ENCODE measurements around the gene CTH.
"Not testable (repeated sequence)": the region's sequence is repeated elsewhere in the genome, so short reads cannot be mapped to it uniquely, and the experiment has no call there.

DNA sequence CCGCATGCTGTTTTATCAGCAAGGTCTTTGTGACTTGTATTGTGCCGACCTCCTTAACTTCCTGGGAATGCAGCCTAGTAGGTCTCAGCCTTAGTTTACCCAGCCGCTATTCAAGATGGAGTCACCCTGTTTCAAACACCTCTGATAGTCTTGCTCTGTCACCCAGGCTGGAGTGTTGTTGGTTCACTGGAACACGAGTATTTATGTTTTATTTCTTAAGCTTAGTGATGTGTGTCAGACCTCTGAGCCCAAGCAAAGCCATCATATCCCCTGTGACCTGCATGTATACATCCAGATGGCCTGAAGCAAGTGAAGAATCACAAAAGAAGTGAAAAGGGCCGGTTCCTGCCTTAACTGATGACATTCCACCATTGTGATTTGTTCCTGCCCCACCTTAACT is 43.7 kb upstream of the CTH start:
- not testable (repeated sequence) for TF ChIP-seq CTCF (conservative IDR thresholded peaks at IDR 0.05; ENCODE audit: low read depth in 2 of 2); JUNB (IDR thresholded peaks at IDR 0.05; ENCODE audit: unreplicated experiment); POLR2AphosphoS5 (IDR thresholded peaks at IDR 0.05; ENCODE audit: low read depth); REST (IDR thresholded peaks at IDR 0.05; ENCODE audit: unreplicated experiment); NANOG (IDR thresholded peaks at IDR 0.05; ENCODE audit: borderline replicate concordance); EZH2phosphoT487 (IDR thresholded peaks at IDR 0.05; ENCODE audit: unreplicated experiment); CREB1 (CRISPR knock-in tag; IDR thresholded peaks at IDR 0.05; ENCODE audit: low read depth); EZH2 (IDR thresholded peaks at IDR 0.05; ENCODE audit: low read depth, unreplicated experiment); ZNF114 (CRISPR knock-in tag; IDR thresholded peaks at IDR 0.05); ZNF331 (CRISPR knock-in tag; IDR thresholded peaks at IDR 0.05; ENCODE audit: low read depth); STAT1 (IDR thresholded peaks at IDR 0.05; ENCODE audit: unreplicated experiment)
- TF ChIP-seq, protein P1, sequence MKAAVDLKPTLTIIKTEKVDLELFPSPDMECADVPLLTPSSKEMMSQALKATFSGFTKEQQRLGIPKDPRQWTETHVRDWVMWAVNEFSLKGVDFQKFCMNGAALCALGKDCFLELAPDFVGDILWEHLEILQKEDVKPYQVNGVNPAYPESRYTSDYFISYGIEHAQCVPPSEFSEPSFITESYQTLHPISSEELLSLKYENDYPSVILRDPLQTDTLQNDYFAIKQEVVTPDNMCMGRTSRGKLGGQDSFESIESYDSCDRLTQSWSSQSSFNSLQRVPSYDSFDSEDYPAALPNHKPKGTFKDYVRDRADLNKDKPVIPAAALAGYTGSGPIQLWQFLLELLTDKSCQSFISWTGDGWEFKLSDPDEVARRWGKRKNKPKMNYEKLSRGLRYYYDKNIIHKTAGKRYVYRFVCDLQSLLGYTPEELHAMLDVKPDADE (IDR thresholded peaks at IDR 0.05) = not testable (repeated sequence)
- TF ChIP-seq, protein P2, sequence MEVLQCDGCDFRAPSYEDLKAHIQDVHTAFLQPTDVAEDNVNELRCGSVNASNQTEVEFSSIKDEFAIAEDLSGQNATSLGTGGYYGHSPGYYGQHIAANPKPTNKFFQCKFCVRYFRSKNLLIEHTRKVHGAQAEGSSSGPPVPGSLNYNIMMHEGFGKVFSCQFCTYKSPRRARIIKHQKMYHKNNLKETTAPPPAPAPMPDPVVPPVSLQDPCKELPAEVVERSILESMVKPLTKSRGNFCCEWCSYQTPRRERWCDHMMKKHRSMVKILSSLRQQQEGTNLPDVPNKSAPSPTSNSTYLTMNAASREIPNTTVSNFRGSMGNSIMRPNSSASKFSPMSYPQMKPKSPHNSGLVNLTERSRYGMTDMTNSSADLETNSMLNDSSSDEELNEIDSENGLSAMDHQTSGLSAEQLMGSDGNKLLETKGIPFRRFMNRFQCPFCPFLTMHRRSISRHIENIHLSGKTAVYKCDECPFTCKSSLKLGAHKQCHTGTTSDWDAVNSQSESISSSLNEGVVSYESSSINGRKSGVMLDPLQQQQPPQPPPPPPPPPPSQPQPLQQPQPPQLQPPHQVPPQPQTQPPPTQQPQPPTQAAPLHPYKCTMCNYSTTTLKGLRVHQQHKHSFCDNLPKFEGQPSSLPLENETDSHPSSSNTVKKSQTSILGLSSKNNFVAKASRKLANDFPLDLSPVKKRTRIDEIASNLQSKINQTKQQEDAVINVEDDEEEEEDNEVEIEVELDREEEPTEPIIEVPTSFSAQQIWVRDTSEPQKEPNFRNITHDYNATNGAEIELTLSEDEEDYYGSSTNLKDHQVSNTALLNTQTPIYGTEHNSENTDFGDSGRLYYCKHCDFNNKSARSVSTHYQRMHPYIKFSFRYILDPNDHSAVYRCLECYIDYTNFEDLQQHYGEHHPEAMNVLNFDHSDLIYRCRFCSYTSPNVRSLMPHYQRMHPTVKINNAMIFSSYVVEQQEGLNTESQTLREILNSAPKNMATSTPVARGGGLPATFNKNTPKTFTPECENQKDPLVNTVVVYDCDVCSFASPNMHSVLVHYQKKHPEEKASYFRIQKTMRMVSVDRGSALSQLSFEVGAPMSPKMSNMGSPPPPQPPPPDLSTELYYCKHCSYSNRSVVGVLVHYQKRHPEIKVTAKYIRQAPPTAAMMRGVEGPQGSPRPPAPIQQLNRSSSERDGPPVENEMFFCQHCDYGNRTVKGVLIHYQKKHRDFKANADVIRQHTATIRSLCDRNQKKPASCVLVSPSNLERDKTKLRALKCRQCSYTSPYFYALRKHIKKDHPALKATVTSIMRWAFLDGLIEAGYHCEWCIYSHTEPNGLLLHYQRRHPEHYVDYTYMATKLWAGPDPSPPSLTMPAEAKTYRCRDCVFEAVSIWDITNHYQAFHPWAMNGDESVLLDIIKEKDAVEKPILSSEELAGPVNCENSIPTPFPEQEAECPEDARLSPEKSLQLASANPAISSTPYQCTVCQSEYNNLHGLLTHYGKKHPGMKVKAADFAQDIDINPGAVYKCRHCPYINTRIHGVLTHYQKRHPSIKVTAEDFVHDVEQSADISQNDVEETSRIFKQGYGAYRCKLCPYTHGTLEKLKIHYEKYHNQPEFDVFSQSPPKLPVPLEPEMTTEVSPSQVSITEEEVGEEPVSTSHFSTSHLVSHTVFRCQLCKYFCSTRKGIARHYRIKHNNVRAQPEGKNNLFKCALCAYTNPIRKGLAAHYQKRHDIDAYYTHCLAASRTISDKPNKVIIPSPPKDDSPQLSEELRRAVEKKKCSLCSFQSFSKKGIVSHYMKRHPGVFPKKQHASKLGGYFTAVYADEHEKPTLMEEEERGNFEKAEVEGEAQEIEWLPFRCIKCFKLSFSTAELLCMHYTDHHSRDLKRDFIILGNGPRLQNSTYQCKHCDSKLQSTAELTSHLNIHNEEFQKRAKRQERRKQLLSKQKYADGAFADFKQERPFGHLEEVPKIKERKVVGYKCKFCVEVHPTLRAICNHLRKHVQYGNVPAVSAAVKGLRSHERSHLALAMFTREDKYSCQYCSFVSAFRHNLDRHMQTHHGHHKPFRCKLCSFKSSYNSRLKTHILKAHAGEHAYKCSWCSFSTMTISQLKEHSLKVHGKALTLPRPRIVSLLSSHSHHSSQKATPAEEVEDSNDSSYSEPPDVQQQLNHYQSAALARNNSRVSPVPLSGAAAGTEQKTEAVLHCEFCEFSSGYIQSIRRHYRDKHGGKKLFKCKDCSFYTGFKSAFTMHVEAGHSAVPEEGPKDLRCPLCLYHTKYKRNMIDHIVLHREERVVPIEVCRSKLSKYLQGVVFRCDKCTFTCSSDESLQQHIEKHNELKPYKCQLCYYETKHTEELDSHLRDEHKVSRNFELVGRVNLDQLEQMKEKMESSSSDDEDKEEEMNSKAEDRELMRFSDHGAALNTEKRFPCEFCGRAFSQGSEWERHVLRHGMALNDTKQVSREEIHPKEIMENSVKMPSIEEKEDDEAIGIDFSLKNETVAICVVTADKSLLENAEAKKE (CRISPR knock-in tag; IDR thresholded peaks at IDR 0.05) = not testable (repeated sequence)

All from GM23338 (cell line).